ENCODE data around the gene NAGLU. TPM values are rescaled to one million over a fixed set of nuclear protein-coding genes. Genes with fewer than 3 reads are reported as not detected.

Gene NAGLU
- total RNA-seq, 4 donors from 2014 or later = 27.8 to 36.6 (median 31.8) TPM

DNA sequence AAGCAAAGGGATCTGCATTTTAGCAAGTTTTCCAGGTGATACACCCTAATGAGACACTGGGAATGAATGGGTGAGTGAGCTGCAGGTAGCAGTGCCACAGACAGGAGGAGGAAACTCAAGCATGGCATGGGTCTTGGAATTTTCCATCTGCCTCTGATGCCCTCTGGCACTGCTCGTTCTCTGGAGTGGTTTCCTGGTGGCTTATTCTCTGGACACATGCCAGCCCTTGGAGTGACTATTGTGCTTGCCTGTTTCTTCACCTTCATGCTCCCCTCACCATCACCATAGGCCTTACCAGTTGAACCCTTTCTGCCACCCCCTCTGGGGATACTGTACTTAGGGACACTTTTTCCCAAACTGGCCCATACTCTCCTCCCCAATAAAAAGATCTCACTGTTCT lies 27.5 kb downstream of the NAGLU start:
- Histone ChIP-seq H3K4me1 (peaks cover 40 to 69% (median 62%) of the 10 kb centered on the region in 4 donors), H3K27ac (replicated peaks in 1 of 4) (peak overlapping the region in 3 of 4 donors; percentile 10 to 90 (median 11)), H3K36me3 (peaks cover 19 to 32% (median 28%) of the 10 kb centered on the region in 4 donors), H3K27me3 (no peaks in the 10 kb centered on the region), H3K9me3 (no peaks in the 10 kb centered on the region), H3K4me3 (peak overlapping the region in 3 of 4 donors; percentile 70 to 87 (median 75))
- TF ChIP-seq POLR2A (IDR thresholded peaks at IDR 0.05; ENCODE audit: low read depth) (no peak), EP300 (IDR thresholded peaks at IDR 0.05) (no peak), POLR2AphosphoS5 (IDR thresholded peaks at IDR 0.05) (no peak)
- TF ChIP-seq, protein P1, sequence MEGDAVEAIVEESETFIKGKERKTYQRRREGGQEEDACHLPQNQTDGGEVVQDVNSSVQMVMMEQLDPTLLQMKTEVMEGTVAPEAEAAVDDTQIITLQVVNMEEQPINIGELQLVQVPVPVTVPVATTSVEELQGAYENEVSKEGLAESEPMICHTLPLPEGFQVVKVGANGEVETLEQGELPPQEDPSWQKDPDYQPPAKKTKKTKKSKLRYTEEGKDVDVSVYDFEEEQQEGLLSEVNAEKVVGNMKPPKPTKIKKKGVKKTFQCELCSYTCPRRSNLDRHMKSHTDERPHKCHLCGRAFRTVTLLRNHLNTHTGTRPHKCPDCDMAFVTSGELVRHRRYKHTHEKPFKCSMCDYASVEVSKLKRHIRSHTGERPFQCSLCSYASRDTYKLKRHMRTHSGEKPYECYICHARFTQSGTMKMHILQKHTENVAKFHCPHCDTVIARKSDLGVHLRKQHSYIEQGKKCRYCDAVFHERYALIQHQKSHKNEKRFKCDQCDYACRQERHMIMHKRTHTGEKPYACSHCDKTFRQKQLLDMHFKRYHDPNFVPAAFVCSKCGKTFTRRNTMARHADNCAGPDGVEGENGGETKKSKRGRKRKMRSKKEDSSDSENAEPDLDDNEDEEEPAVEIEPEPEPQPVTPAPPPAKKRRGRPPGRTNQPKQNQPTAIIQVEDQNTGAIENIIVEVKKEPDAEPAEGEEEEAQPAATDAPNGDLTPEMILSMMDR (IDR thresholded peaks at IDR 0.05) = no peak
- DNase-seq (ENCODE audit: extremely low spot score) = no peak
- 33% methylated on average over 1 of the region's 1 CpG for WGBS
- intact Hi-C loops (cut with DNase I) = no loop called here

DNA sequence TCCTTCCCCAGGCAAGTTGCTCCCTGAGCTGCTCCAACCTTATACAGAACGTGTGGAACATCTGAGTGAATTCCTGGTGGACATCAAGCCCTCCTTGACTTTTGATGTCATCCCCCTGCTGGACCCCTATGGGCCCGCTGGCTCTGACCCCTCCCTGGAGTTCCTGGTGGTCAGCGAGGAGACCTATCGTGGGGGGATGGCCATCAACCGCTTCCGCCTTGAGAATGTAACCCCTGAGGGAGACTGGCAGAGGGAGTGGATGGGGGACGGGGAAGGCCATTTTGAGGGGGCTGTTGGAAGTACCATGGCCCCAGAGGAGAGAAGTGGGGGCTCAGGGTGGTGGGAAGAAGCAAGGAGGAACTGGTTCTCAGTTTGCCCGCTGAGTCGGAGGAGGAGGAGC lies 27.9 kb downstream of the NAGLU start:
- DNase-seq (ENCODE audit: extremely low spot score) = no peak
- Histone ChIP-seq H3K4me1 (peaks cover 44 to 73% (median 63%) of the 10 kb centered on the region in 4 donors), H3K9me3 (no peaks in the 10 kb centered on the region), H3K27me3 (no peaks in the 10 kb centered on the region), H3K27ac (replicated peaks in 1 of 4) (peak overlapping the region in 3 of 4 donors; percentile 10 to 90 (median 11)), H3K36me3 (peaks cover 19 to 36% (median 32%) of the 10 kb centered on the region in 4 donors), H3K4me3 (no peak overlapping the region)
- WGBS = 84% methylated on average over 9 of the region's 9 CpGs
- TF ChIP-seq, protein P1 (IDR thresholded peaks at IDR 0.05) = no peak
- TF ChIP-seq EP300 (IDR thresholded peaks at IDR 0.05) (no peak), POLR2AphosphoS5 (IDR thresholded peaks at IDR 0.05) (no peak), POLR2A (IDR thresholded peaks at IDR 0.05; ENCODE audit: low read depth) (no peak)
- intact Hi-C loops (cut with DNase I) = no loop called here

DNA sequence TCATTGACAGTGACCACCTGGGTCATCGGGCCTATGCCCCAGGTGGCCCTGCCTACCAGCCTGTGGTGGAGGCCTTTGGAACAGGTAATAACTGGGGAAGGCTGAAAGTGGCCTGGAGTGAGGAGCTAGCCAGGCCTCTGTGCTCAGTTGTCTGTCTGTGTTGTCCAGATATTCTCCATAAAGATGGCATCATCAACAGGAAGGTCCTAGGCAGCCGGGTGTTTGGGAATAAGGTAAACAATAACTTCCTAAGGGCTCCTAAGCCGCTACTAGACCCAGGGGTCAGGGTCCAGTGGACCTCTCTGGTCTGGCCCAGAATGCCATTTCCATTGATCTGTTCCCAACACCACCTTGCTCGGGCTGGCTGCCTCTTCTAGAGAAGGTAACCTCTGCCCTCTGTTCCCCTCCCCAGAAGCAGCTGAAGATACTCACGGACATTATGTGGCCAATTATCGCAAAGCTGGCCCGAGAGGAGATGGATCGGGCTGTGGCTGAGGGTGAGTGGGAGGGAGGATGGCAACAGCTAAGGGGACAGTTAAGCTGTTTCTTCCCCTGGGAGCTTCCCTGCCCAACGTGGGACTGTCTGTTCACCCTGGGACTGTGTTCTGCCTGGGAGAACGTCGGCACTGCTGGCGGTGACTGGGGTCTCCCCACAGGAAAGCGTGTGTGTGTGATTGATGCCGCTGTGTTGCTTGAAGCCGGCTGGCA lies 28.9 kb downstream of the NAGLU start:
- Histone ChIP-seq H3K27ac (replicated peaks in 1 of 4) (peak overlapping the region in 2 of 4 donors; percentile 11 to 90), H3K9me3 (no peaks in the 10 kb centered on the region), H3K36me3 (peaks cover 24 to 46% (median 42%) of the 10 kb centered on the region in 4 donors), H3K27me3 (no peaks in the 10 kb centered on the region), H3K4me1 (peaks cover 44 to 75% (median 63%) of the 10 kb centered on the region in 4 donors), H3K4me3 (no peak overlapping the region)
- TF ChIP-seq EP300 (IDR thresholded peaks at IDR 0.05) (no peak), POLR2A (IDR thresholded peaks at IDR 0.05; ENCODE audit: low read depth) (no peak), POLR2AphosphoS5 (IDR thresholded peaks at IDR 0.05) (no peak)
- TF ChIP-seq, protein P1 (IDR thresholded peaks at IDR 0.05) = no peak
- no peak for DNase-seq (ENCODE audit: extremely low spot score)
- 95% methylated on average over 9 of the region's 15 CpGs for WGBS
- intact Hi-C loops (cut with DNase I) = no loop called here

DNA sequence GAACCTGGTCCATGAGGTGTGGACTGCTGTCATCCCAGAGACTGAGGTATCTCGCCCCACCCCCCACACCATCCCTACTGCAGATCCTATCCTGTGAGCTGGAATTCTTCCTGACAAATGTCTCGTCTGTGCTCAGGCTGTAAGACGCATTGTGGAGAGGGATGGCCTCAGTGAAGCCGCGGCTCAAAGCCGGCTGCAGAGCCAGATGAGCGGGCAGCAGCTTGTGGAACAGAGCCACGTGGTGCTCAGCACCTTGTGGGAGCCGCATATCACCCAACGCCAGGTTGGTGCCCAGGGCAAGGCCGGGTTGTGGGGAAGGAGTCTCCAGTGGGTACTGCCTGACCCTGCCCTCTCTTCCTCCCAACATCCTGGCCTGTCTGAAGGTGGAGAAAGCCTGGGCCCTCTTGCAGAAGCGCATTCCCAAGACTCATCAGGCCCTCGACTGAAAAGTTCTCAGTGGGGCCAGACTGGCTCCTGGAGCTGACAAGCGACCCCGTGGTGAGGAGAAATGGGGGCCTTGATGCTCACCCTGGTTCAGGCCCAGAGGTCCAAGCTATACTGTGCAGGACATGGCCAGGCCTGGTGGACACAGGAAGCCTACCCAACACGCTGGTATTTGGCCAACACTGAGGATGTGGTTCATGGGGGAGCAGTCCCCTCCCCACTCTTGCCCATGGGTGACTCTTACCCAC lies 29.6 kb downstream of the NAGLU start:
- Histone ChIP-seq H3K36me3 (peaks cover 27 to 53% (median 49%) of the 10 kb centered on the region in 4 donors), H3K9me3 (no peaks in the 10 kb centered on the region), H3K4me3 (peak overlapping the region in 1 of 4 donors; percentile 99), H3K27ac (replicated peaks in 1 of 4) (peak overlapping the region; percentile 90 to 97 (median 94)), H3K4me1 (peaks cover 44 to 75% (median 60%) of the 10 kb centered on the region in 4 donors), H3K27me3 (no peaks in the 10 kb centered on the region)
- 81% methylated on average over 8 of the region's 16 CpGs for WGBS
- no peak for DNase-seq (ENCODE audit: extremely low spot score)
- intact Hi-C loops (cut with DNase I) = no loop called here
- TF ChIP-seq EP300 (IDR thresholded peaks at IDR 0.05) (no peak), POLR2A (IDR thresholded peaks at IDR 0.05; ENCODE audit: low read depth) (no peak), POLR2AphosphoS5 (IDR thresholded peaks at IDR 0.05) (no peak)
- TF ChIP-seq, protein P1 (IDR thresholded peaks at IDR 0.05) = no peak
